Right cardiac atrium (tissue), 5 donors: ENCODE data around the gene CLIC3. TPM values are rescaled to one million over a fixed set of nuclear protein-coding genes. Genes with fewer than 3 reads are reported as not detected.

Experiments
- ATAC-seq, 2 donors: fragments of 200-7000 bp; cut with Tn5 transposase; one replicate each; pipeline versions ENCODE4 v1.8.0 to v1.9.1; 2020; ENCODE audit warnings: moderate library complexity in 2 of 2, mild to moderate bottlenecking in 1 of 2
- DNase-seq, 3 donors: peaks; one replicate each; pipeline ENCODE4 v3.0.0-alpha.2; 2020
- H3K27ac ChIP-seq: one replicate; pipeline ENCODE4 v1.5.1; 2013; ENCODE audit warnings: mild to moderate bottlenecking, low read length, control low read depth, moderate library complexity
- H3K27me3 ChIP-seq: one replicate; pipeline ENCODE4 v1.6.1; 2013; ENCODE audit not compliant: control insufficient read depth, insufficient read depth
- H3K4me1 ChIP-seq: one replicate; pipeline ENCODE4 v1.6.1; 2013; ENCODE audit warnings: low read length; ENCODE audit not compliant: control insufficient read depth, insufficient read depth
- H3K4me3 ChIP-seq: one replicate; pipeline ENCODE4 v1.5.1; 2013; ENCODE audit warnings: low read length, control low read depth
- H3K9me3 ChIP-seq: one replicate; pipeline ENCODE4 v1.6.1; 2013; ENCODE audit warnings: low read length; ENCODE audit not compliant: control insufficient read depth
- WGBS: extraction: QIAGEN DNeasy Blood & Tissue Kit; methylation state at CpG from one replicate; pipeline ENCODE4 v1.1.7; 2013; 5-methylcytosine and 5-hydroxymethylcytosine counted together
- intact Hi-C, 4 donors: fragments of 100-400 bp; cut with DNase I; formaldehyde crosslinking; loops; one replicate each; pipeline versions ENCODE4 v1.11.0 to v1.14.0; 2022 to 2023
- polyA plus RNA-seq: library from polyadenylated mRNA; stranded (reverse); fragments of 200-250 nt; gene quantifications from one replicate; pipeline ENCODE4 v1.2.3, GENCODE V29; 2013
- total RNA-seq, 4 donors: library from RNA; stranded (reverse); fragmentation: NEBNext Ultra II Directional; extraction: Animal tissue kit (Norgen Biotek cat#: 25700); gene quantifications; one replicate each; pipeline ENCODE4 v1.2.1, GENCODE V29; 2021
- donor health status: healthy with polysubstance abuse.
- donor health status: DM: no; HTN: yes; CAD: no.
- donor health status: DM: no; HTN: no; CAD: no.
- donor health status: DM: no; HTN: yes; CAD: no; lungs with severe emphysema.
- donor health status: DM: yes; HTN: yes; CAD: no.

The CLIC3 gene
- total and polyA plus RNA-seq, 5 donors, result 2.8 to 6.2 (median 4.9) TPM

DNA sequence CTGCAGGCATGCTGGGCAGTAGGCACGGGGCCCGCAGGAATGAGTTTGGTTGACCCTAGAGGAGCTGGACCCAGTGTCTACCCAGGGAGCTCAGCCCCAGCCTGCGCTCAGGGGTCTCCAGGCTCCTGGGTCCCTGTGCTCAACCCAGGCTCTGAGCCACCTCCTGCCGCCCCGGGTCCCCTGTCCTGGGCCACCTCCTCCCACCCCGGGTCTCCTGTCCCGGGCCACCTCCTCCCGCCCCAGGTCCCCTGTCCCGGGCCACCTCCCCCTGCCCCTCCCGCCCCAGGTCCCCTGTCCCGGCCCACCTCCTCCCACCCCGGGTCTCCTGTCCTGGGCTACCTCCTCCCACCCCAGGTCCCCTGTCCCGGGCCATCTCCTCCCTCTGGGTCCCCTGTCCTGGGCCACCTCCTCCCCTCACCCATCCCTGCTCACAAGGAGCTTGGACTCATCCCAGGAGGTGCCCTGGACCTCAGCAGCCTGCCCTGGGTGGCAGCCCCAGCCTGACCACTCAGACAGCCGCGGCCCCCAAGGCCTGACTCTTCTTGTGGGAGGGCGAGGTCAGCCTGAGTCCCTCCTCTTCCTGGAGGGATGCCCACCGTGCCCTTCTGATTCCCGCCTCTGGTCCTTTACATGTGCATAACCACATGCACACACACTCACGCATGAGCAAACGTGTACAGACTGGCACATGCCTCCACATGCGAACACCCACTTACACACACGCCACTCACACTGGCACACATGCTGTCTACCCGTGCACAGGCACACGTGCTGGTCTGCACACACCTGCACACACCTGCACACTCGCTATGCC lies 41.9 kb downstream of the CLIC3 start:
- DNase-seq, result peak in 2 of 3 donors; percentile 37 to 50
- no peak for ATAC-seq
- Histone ChIP-seq H3K27me3 (no peaks in the 10 kb centered on the region), H3K9me3 (no peaks in the 10 kb centered on the region), H3K4me3 (no peak overlapping the region), H3K27ac (no peak overlapping the region), H3K4me1 (no peaks in the 10 kb centered on the region)
- intact Hi-C loops, result loop anchor here in 1 of 4 donors (5.0 kb wide), 1 partner anchor 73 kb away; the partner anchor contains the start of gene ABCA2
- 87% methylated on average over 25 of the region's 25 CpGs for WGBS

DNA sequence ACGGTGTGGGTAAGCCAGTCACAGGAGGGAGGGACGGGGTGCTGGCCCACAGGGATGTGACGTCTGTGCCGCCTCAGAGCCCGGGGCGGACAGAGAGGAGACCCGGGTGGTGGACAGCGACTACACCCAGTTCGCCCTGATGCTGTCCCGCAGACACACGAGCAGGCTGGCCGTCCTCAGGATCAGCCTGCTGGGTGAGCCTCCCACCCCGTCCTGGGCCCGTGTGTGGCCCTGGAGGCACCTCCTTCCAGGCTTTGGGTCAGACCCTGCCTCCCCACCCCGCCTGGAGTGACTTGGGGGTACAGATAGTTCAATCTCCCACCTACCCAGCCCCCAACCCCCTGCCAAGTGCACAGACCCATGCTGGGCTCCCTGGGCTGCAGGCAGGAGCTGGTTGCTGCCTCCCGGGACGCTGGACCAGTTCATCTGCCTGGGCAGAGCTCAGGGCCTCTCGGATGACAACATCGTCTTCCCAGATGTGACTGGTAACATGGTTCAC lies 42.5 kb downstream of the CLIC3 start:
- Histone ChIP-seq H3K4me1 (no peaks in the 10 kb centered on the region), H3K9me3 (no peaks in the 10 kb centered on the region), H3K4me3 (no peak overlapping the region), H3K27ac (no peak overlapping the region), H3K27me3 (no peaks in the 10 kb centered on the region)
- DNase-seq (peak in 2 of 3 donors; percentile 35 to 53), ATAC-seq (no peak)
- WGBS, result 81% methylated on average over 19 of the region's 19 CpGs
- intact Hi-C loops, result loop anchor here in 1 of 4 donors (5.0 kb wide), 1 partner anchor 73 kb away; the partner anchor contains the start of gene ABCA2

DNA sequence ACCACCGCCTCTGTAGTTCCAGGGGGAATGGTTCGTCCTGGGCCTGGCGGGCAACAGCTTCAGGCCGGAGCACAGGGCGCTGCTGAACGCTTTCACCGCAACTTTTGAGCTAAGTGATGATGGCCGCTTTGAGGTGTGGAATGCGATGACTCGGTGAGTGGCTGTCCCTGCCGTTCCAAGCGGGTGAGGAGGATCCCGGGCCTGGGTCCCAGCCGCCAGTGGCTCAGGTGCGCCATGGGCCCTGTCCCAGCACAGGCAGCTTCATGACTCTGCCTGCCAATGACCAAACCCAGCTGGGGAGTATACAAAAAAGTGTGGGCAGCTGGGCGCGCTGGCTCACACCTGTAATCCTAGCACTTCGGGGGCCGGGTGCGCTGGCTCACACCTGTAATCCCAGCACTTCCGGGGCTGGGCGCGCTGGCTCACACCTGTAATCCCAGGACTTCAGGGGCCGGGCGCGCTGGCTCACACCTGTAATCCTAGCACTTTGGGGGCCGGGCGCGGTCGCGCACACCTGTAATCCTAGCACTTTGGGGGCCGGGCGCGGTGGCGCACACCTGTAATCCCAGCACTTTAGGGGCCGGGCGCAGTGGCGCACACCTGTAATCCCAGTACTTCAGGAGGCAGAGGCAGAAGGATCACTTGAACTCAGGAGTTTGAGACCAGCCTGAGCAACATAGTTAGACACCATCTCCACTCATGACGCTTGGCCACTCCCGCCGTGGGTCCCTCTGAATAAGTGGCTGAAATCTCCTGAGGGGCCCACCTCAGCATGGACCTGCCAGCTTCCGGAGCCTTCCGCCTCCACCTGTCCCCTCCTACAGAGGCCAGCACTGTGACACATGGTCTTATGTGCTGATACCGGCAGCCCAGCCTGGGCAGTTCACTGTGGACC lies 43.2 kb downstream of the CLIC3 start:
- H3K27me3 ChIP-seq, result no peaks in the 10 kb centered on the region
- H3K27ac ChIP-seq, result peak overlapping the region; percentile 21
- H3K4me3 ChIP-seq, result no peak overlapping the region
- intact Hi-C loops, result loop anchor here in 1 of 4 donors (5.0 kb wide), 1 partner anchor 74 kb away; the partner anchor contains the start of gene ABCA2
- no peak for ATAC-seq
- peak in 2 of 3 donors; percentile 43 to 45 for DNase-seq
- no peaks in the 10 kb centered on the region for H3K9me3 ChIP-seq
- no peaks in the 10 kb centered on the region for H3K4me1 ChIP-seq
- 81% methylated on average over 44 of the region's 44 CpGs for WGBS

DNA sequence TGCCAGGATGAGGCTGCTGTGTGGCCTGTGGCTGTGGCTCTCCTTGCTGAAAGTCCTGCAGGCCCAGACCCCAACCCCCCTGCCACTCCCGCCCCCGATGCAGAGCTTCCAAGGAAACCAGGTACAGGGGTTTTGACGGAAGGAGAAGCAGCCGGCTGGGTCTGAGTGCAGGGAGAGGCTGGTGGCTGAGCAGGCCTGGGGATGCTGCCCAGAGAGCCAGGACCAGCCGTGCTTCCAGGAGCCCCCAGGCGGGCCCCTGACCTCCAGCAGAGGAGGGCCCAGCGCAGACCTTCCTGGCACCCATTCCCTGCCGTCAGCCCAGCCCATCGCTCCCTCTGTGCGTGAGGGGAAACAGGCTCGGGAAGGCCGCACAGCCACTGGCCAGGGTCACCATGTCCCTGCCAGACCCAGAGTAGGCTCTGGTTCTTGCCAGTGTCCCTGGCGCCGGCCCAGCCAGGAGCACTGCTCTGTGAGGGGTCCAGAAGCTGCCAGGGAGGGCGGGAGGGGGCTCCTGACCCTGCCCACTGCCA lies 44.0 kb downstream of the CLIC3 start:
- H3K27ac ChIP-seq, result peak overlapping the region; percentile 6
- no peaks in the 10 kb centered on the region for H3K27me3 ChIP-seq
- WGBS, result 52% methylated on average over 15 of the region's 15 CpGs
- peak in 2 of 3 donors; percentile 74 to 76 for DNase-seq
- intact Hi-C loops, result loop anchor here in 1 of 4 donors (5.0 kb wide), 1 partner anchor 75 kb away; the partner anchor contains the start of gene ABCA2
- no peak overlapping the region for H3K4me3 ChIP-seq
- no peak for ATAC-seq
- H3K9me3 ChIP-seq, result no peaks in the 10 kb centered on the region
- H3K4me1 ChIP-seq, result no peaks in the 10 kb centered on the region

DNA sequence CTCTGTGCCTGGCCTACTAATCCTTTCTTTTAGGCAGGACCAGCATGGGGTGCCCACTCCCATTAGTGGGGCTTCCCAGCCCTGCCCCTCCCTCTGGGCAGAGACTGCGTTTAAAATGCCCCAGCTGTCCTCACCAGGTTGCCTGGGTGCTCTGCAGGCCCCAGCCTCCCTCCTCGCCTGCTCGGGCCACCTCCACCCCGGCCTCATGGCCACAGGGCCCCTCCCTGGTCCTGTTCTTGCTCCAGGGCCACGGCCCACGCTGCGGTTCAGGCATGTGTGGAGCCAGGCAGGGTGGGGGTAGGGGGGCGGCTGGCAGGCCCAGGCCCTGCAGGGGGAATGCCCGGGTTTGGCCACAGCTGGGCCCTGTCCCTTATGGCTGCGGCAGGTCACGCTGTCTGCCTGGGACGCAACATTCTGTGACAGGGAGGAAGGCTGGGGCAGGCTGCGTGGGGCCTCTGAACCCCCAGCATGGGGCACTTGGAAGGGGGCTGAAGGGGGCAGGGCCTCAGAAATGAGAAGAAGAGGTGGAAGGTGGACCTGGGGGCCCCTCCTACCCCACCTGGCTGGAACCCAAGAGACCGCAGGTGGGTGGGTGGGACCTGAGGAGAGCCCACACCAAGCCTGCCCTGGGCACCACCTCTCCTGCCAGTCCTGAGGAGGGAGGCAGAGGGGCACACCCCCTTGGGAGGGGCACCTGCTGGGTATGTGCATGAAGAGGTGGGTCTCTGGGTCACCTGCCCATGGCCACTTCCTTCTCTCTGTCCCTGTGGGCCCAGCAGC lies 44.6 kb downstream of the CLIC3 start, which contains the start of gene LCN12:
Gene LCN12 (plus strand): TSS at position 733 of the 780 bp plus-strand sequence. CDS start 55 bp downstream, outside the sequence.
- Histone ChIP-seq H3K27me3 (no peaks in the 10 kb centered on the region), H3K27ac (peak within 1 kb of the TSS; percentile 21), H3K4me1 (no peaks in the 10 kb centered on the region), H3K9me3 (no peaks in the 10 kb centered on the region), H3K4me3 (no peak within 1 kb of the TSS)
- ATAC-seq, result no peak
- DNase-seq, result peak in 2 of 3 donors; percentile 58 to 61
- 80% methylated on average over 14 of the region's 14 CpGs for WGBS
- intact Hi-C loops, result loop anchor here in 1 of 4 donors (5.0 kb wide), 1 partner anchor 76 kb away; the partner anchor contains the start of gene ABCA2

DNA sequence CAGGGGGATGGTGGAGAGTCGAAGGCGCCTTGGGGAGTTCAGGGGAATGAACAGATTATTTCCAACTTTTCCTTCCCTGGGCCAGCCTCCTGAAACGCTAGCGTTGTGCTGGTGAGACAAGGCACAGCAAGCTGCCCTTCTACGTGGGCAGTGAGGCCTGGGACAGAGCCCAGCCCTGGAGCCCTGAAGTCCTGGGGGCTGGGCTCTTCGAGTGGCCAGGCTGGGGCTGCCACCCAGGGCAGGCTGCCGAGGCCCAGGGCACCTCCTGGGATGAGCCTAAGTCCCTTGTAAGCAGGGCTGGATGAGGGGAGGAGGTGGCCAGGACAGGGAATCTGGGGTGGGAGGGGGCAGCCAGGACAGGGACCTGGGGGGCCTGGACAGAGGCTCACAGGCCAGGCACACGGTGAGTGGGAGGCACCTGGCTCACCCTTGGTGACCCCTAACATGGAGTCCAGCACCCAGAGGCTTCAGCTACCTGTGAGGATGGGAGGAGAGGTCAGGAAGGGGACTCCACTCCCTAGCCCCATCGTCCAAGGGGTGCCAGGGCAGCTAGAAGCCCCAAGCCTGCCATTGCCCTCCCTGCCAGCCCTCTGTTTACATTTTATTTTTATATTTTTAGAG lies 45.6 kb downstream of the CLIC3 start:
- Histone ChIP-seq H3K27me3 (no peaks in the 10 kb centered on the region), H3K4me3 (no peak overlapping the region), H3K4me1 (no peaks in the 10 kb centered on the region), H3K27ac (peak overlapping the region; percentile 56), H3K9me3 (no peaks in the 10 kb centered on the region)
- intact Hi-C loops, result loop anchor here in 1 of 4 donors (5.0 kb wide), 1 partner anchor 77 kb away; the partner anchor contains the start of gene ABCA2
- 38% methylated on average over 9 of the region's 9 CpGs for WGBS
- ATAC-seq (peak; percentile 1 to 23), DNase-seq (peak in 2 of 3 donors; percentile 69 to 75)

DNA sequence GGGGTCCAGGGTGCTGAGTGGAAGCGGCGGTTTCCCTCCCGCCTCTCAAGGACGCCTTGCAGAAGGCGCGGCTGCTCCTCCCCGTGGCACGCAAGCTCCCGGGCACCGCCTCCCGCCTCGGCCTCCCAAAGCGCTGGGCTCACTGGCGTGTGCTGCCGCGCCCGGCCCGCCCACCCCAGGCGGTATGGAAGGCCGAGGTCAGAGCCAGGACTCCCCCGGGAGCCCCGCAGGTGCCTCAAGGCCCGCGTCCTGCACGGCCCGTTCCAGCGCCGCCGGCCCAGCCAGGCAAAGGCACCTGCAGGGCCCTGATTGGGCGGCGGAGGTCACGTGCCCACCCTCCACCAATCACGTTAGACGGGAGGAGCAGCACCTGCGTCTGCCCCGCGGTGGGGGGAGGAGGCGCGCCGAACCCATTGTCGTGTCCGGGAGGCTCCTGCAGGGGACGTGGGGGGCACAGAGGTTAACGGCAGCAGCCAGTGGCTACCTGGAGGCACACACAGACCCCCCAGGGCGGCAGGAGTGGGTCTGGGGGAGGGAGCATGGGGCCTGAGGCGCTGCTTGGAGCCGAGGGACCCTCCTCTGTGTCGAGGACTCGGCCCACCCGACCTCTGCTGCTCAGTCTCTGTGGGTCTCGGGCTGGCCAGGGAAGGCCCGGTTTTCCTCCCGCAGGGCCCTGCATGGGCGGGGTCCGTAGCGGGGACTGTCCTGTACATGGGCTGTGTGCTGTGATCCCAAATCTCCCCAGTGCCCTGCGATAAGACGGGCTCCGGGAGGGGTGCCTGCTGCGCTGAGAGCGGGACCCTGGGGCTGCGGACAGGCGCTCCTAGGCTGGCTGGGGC lies 46.3 kb downstream of the CLIC3 start:
- H3K27me3 ChIP-seq, result no peaks in the 10 kb centered on the region
- DNase-seq (peak; percentile 93 to 98 (median 97)), ATAC-seq (peak; percentile 85)
- peak overlapping the region; percentile 59 for H3K27ac ChIP-seq
- WGBS, result 2% methylated on average over 63 of the region's 63 CpGs
- intact Hi-C loops, result loop anchor here (5.0 to 10.0 kb wide), 7 partner anchors 32 to 155 kb away; partner anchors contain the start of genes ABCA2 (in 2 of the 4), AJM1 (in 1 of the 4), CCDC183 (in 1 of the 4) and FUT7 (in 1 of the 4)
- H3K4me3 ChIP-seq, result peak overlapping the region; percentile 52
- H3K4me1 ChIP-seq, result no peaks in the 10 kb centered on the region
- H3K9me3 ChIP-seq, result no peaks in the 10 kb centered on the region

DNA sequence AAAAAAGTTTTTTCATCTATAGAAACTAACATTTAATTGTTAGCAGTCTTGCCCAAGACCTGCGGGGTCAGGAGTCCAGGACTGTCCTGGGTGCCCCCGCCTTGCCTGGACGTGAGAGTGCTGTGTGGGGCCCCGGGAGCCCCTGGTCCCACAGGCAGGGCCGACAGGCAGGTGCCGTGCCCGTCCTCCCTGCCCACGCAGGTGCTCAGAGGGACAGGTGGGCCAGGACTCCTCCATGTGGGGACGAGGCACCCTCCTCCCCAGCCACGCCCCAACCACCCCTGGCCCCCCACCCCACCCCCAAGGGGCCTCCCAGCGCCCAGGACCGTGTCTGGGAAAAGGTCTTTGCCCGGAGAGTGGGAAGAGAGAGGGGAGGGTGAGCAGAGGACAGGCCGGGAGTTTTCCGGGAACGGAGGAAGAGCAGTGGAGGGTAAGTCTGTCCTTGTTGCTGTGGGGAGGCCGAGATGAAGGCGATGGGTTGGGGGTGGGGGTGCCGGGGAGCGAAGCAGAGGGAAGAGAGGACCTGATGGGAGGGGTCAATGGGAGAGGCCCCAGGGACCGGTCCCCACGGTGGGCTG lies 47.0 kb downstream of the CLIC3 start:
- peak in 2 of 3 donors; percentile 57 to 63 for DNase-seq
- H3K27ac ChIP-seq, result peak overlapping the region; percentile 59
- no peak for ATAC-seq
- H3K27me3 ChIP-seq, result no peaks in the 10 kb centered on the region
- WGBS, result 17% methylated on average over 21 of the region's 22 CpGs
- H3K4me1 ChIP-seq, result no peaks in the 10 kb centered on the region
- intact Hi-C loops, result loop anchor here in 3 of 4 donors (5.0 to 10.0 kb wide), 7 partner anchors 33 to 155 kb away; partner anchors contain the start of genes ABCA2 (in 1 of the 3), AJM1 (in 1 of the 3), CCDC183 (in 1 of the 3) and FUT7 (in 1 of the 3)
- no peaks in the 10 kb centered on the region for H3K9me3 ChIP-seq
- peak overlapping the region; percentile 52 for H3K4me3 ChIP-seq
